HG03108 (cell line): Measurements from ENCODE around the gene PPP6R3.

ENCODE experiments used
- ATAC-seq: cut with Tn5 transposase; IDR thresholded peaks from one replicate; pipeline ENCODE4 v1.9.1; 2021; ENCODE audit warnings: moderate library complexity; ENCODE audit not compliant: unreplicated experiment

PPP6R3 gene

GRCh38 chr11:68488623-68489022 lies 28.1 kb downstream of the PPP6R3 start:
- no peak for ATAC-seq

DNA sequence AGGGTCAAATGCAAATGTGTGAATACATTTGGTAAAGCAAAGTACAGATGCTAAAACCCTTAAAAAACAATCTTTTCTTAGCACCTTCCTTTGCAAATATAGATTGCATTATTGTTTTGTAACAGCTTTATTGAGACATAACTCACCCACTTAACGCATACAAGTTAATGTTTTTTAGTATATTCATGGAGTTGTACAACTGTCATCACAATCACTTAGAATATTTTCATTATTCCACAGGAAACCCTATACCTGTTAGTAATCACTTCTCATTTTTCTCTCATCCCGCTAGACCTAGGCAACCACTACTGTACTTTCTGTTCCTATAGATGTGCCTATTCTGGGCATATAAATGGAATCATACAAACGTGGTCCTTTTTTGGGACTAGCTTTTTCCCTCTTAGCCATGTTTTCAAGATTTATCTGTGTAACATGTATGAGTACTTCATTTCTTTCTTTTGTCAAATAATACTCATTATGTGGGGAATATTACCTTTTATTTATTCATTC lies 34.7 kb downstream of the PPP6R3 start:
- ATAC-seq, result no peak

- no peak for ATAC-seq
These were observed 35.3 kb downstream of the PPP6R3 start for GRCh38 chr11:68495872-68496271.

DNA sequence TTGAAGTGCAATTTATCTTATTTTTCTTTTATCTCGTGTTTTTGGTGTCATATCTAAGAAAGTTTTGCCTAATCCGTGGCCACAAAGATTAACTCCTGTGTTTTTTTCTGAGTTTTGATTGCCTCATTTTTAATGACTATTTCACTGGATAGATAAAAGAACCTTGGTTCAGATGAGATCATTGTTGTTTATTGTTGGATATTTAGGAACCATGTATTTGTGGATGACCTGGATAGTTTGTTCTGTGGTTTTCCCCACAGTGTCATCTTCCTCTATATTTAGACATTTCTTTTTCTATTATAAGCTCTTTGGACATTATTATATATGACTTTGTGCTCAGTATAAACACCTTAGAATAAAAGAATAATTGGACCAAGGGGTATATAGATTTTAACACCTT lies 37.2 kb downstream of the PPP6R3 start:
- no peak for ATAC-seq

- ATAC-seq, result no peak
These were observed 37.8 kb downstream of the PPP6R3 start for GRCh38 chr11:68498321-68498720.

DNA sequence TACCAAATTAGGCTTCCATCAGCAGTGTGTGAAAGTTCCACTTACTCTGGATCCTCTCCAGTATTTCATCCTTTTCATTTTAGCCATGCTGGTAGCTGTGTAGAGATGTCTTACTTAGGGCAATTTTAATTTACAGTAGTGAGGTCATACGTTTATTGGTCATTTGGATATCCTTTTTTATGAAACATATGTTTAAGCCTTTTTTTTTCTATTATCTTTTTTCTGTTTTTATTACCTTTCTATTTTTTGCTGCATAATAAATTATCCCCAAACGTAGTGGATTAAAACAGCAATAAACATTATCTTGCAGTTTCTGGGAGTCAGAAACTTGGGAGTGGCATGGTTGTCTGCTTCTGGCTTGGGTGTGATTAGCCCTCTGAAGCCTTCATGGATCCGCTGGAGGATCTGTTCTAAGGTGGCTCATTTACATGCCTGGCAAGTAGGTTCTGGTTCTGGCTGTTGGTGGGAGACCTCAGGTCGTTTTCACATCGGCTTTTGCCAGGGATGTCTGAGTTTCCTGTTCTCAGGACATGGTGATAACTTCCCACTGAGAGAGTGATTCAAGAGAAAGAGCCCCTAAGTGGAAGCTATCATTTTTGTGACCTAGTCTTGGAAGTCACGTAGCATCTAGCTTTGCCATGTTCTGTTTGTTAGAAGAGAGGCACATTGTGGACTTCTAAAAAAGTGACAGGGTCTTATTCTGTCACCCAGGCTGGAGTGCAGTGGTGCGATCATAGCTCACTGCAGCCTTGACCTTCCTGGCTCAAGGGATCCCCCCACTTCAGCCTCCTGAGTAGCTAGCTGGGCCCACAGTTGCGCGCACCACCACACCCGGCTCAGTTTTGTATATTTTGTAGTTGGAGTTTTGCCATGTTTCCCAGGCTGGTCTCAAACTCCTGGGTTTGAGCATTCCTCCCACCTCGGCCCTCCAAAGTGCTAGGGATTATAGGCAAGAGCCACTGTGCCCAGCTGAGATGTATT lies 38.6 kb downstream of the PPP6R3 start:
- ATAC-seq, result no peak

GRCh38 chr11:68500206-68500605 lies 39.7 kb downstream of the PPP6R3 start:
- no peak for ATAC-seq

DNA sequence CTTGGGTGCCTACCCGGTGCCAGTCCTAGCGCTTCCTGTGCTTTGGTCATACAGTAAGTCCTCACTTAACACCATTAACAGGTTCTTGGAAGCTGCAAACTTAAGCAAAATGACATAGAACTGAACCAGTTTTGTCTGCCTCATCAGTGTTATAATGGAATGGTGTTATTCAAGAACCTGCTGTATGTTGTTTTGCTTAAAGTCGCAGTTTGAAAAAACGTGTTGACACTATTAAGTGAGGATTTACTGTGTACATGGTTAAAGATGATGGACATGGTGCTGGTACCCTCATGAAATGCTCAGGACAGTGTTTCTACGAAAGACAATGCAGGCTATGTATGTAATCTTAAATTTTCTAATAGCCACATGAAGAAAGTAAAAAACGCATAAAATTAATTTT lies 41.3 kb downstream of the PPP6R3 start:
- no peak for ATAC-seq

GRCh38 chr11:68503251-68503687 lies 42.7 kb downstream of the PPP6R3 start:
- no peak for ATAC-seq

DNA sequence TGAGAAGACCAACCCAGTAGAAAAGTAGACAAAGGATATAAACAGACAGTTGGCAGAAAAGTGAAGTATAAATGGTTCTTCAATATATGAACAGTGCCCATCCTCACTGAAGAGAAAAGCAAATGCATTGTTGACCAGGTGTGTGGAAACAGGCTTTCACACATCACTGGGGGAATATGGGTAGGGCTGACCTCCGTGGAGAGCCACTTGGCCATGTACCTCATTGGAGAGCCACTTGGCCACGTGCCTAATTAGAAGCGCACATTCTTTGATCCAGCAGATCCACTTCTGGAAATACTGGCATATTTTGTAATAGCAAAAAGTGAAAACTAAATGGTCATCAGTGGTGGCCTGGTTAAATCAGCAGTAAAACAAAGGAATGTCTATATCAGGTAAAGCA lies 43.2 kb downstream of the PPP6R3 start:
- no peak for ATAC-seq

GRCh38 chr11:68504432-68505066 lies 44.0 kb downstream of the PPP6R3 start:
- ATAC-seq, result no peak

DNA sequence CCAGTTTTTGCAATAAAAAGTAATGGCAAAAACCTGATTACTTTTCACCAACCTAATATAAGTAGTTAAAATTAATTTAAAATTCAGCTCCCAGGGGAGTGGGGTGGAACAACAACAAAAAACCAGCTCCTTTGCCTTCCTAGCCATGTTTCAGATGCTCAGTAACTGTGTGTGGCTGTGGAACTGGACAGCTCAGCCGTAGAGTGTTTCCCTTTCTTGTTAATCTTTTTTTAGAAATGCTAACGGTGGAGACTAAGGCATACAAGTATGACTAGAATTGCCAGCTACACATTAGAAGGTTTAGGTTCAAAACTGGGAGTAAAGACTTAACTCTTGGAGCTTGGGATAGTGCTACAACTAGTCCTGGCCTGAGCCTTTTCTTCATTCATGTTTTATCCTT lies 45.0 kb downstream of the PPP6R3 start:
- no peak for ATAC-seq

- no peak for ATAC-seq
These were observed 46.4 kb downstream of the PPP6R3 start for GRCh38 chr11:68506908-68507307.

DNA sequence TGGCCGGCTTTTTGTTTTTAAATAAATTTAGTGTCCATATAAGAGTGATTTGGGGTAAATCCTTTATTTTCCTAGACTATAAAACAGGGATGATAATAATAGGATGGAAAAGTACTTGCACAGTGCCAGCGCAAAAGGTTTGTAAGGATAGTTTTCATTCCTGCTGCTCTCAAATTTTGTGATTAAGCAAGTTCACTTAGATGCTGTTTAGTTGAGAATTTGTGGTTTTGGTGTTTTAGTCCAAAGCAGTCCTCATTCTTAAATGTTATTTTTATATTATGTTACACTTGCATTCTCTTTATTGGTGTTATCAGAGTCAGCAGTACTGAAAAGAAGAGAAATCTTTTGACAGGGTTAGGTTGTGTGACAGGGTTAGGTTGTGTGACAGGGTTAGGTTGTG lies 47.9 kb downstream of the PPP6R3 start:
- no peak for ATAC-seq

GRCh38 chr11:68509066-68509465 lies 48.5 kb downstream of the PPP6R3 start:
- no peak for ATAC-seq

DNA sequence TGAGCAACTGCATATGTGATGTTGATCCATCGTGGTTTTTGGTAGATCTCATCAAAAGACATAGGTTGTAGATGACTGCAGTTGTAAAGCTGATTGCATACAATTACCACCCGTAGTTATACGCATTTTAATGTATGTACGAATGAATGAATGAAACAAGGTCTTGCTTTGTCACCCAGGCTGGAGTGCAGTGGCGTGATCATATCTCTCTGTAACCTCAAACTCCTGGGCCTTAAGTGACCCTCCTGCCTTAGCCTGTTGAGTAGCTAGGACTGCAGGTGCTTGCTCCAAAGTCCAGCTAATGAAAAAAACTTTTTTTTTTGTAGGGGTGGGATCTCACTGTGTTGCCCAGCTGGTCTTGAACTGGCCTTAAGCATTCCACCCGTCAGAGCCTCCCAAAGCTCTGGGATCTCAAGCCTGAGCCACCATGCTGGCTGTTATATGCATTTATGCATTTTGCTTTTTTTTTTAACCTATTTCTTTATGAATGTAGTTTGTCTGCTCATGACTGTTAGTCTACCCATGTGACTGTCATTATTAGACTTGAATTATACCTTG lies 53.5 kb downstream of the PPP6R3 start:
- ATAC-seq, result no peak

GRCh38 chr11:68517121-68517741 lies 56.7 kb downstream of the PPP6R3 start:
- no peak for ATAC-seq

DNA sequence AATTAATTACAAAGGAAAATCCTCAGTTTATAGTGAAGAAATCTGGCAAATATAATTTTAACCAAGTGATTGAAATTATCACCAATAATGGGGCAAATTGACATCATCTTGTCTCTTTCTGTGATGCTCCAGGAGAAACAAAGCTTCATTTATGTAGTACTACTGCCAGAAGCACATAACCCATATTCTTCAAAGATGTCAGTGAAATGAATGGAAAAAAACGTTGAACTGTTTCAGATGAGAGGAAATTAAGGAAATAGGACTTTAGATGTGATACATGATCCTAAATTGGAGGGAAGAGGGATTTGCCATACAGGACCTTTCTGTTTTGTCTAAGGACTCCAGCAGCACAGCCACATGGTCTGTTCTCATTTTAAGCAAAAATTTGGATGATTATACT lies 57.6 kb downstream of the PPP6R3 start:
- ATAC-seq, result no peak

DNA sequence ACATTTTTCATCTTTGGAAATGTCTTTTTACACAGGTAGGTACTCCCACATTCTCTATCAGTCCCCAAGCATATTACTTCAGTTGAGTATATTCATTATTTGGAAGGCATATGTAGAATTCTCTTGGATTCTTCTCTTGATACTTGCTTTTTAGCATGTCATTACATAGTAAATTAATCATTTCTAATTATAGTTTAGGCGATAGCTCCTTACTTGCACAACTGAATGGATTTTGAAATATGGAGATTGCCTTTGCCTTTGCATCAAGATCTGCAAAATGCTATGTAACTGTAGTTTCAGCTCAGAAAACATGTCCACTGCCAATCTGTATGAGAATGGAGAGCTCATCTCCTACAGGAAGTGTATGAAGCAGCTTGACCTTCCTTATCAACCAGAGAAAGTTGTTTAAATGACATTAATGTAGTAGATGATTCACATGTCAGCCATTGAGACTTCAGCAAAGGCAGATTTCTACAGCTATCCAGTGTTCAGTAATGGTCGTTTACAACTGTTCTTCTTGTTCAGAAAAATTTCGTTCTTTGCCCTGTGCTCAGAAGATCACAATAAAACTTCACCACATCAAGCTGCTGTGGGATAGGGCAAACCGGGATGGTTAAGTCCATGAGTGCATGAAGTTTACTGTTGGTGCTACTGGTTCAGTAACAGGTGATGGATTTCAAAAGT lies 61.6 kb downstream of the PPP6R3 start:
- no peak for ATAC-seq

DNA sequence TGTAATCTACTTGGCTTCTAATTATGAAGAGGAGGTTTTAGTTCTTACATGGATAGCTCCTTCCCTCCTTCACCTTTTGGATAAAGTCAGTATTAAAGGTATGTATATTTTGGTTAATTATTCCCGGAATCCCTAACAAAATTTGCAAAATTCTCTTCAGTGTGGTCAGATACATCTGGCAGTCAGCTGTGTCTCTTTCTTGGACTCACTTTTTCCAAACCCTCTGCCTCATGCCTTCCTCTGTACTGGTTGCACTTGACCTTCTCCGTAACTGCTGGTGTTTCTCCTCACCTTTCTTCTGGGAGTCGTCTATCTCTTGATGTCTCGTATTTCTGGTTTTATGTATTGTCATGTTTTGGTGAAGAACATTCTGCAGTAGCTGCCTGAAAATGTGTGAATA lies 62.5 kb downstream of the PPP6R3 start:
- ATAC-seq, result no peak

- ATAC-seq, result no peak
These were observed 63.2 kb downstream of the PPP6R3 start for GRCh38 chr11:68523743-68524142.
